Hepatocyte (in vitro differentiated cells): ENCODE measurements around the gene APOC4.

Experiments used
- CTCF ChIP-seq: fragments of 200-600 bp; sonication (generic); IDR thresholded peaks from 2 replicates; pipeline ENCODE4 v1.5.1; 2016; ENCODE audit warnings: antibody characterized with exemption, mild to moderate bottlenecking; ENCODE audit not compliant: poor library complexity
- EZH2phosphoT487 ChIP-seq: fragments of 200-600 bp; sonication (generic); IDR thresholded peaks from one replicate; pipeline ENCODE4 v1.6.1; 2018; ENCODE audit warnings: antibody characterized with exemption, mild to moderate bottlenecking, low read depth, moderate library complexity; ENCODE audit not compliant: unreplicated experiment, severe bottlenecking

- TF ChIP-seq CTCF (no peak), EZH2phosphoT487 (no peak)
Measured at GRCh38 chr19:44939668-44940067, 2.4 kb upstream of the APOC4 start.
